HG02798 (cell line): Measurements from ENCODE around the gene SZRD1.
"Not testable (repeated sequence)": the region's sequence is repeated elsewhere in the genome, so short reads cannot be mapped to it uniquely, and the experiment has no call there.

Experiments
- ATAC-seq: cut with Tn5 transposase; IDR thresholded peaks from one replicate; pipeline ENCODE4 v1.9.1; 2021; ENCODE audit warnings: mild to moderate bottlenecking; ENCODE audit not compliant: unreplicated experiment, poor library complexity

Gene SZRD1, protein sequence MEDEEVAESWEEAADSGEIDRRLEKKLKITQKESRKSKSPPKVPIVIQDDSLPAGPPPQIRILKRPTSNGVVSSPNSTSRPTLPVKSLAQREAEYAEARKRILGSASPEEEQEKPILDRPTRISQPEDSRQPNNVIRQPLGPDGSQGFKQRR

GRCh38 chr1:16366722-16367257, at the start of gene SZRD1:
Gene SZRD1, plus strand, starts transcription at chr1:16367242. Its CDS starts 16 bp downstream, at chr1:16367258.
- ATAC-seq: peak; percentile 86

DNA sequence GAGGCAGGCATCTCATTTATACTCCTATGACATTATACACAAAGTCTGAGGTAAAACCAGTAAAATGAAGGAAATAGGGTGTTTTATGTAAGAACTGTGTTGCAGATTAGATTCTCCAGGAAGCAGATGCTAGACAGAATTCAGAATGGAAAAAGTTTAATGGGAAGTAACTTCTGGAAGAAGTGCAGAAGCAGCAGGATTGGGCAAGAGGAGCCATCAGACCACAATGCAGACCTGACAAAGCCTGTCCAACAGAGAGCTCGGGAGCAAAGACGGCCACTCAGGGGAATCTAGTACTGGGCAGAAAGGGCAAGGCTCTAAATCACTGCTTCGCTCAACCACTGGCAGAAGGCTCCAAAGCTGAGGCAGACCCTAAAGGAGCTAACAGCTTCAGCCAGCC, 48.5 kb upstream of the SZRD1 start:
- ATAC-seq: no peak

- no peak for ATAC-seq
These were observed 45.7 kb upstream of the SZRD1 start for GRCh38 chr1:16321176-16321867.

GRCh38 chr1:16324456-16324890, 42.6 kb upstream of the SZRD1 start:
- no peak for ATAC-seq

DNA sequence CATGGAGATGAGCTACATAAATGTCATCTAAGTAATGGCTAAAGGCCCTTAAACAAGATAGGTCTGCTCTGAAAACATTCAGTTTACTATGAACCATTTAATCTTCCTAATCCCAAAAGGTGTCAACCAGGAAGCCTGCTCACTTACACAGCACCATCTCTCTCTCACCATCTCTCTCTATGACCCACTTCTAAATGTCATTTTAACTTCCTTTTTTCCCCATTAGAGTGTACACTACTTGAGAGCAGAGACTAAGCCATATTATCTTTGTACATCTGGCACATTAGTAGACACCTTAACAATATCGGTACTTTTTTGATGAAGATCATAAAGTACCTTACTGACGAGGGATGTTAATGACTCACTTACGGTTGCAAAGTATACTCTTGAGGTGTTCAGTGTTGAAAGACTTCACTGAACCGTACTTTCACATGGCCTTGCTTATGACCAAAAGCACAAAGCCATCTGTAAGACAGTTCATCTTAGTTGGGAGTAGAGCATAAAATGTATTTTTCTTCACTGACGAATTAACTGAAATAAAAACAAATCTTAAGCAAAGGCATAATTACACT, 40.1 kb upstream of the SZRD1 start:
- no peak for ATAC-seq

- no peak for ATAC-seq
These were observed 32.2 kb upstream of the SZRD1 start for GRCh38 chr1:16334655-16335340.

GRCh38 chr1:16338961-16339360, 28.1 kb upstream of the SZRD1 start:
- no peak for ATAC-seq

- no peak for ATAC-seq
These were observed 26.4 kb upstream of the SZRD1 start for GRCh38 chr1:16340673-16341072.

GRCh38 chr1:16342331-16343062, 24.5 kb upstream of the SZRD1 start:
- no peak for ATAC-seq

DNA sequence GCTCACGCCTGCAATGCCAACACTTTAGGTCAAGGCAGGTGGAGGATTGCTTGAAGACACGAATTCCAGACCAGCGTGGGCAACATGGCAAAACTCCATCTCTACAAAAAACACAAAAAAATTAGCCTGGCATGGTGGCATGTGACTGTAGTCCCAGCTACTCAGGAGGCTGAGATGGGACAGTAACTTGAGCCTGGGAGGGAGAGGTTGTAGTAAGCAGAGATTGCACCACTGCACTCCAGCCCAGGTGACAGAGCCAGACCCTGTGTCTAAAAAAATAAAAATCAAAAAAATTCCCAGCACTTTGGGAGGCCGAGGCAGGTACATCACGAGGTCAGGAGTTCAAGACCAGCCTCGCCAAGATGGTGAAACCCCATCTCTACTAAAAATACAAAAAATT, 23.8 kb upstream of the SZRD1 start:
- not testable (repeated sequence) for ATAC-seq

DNA sequence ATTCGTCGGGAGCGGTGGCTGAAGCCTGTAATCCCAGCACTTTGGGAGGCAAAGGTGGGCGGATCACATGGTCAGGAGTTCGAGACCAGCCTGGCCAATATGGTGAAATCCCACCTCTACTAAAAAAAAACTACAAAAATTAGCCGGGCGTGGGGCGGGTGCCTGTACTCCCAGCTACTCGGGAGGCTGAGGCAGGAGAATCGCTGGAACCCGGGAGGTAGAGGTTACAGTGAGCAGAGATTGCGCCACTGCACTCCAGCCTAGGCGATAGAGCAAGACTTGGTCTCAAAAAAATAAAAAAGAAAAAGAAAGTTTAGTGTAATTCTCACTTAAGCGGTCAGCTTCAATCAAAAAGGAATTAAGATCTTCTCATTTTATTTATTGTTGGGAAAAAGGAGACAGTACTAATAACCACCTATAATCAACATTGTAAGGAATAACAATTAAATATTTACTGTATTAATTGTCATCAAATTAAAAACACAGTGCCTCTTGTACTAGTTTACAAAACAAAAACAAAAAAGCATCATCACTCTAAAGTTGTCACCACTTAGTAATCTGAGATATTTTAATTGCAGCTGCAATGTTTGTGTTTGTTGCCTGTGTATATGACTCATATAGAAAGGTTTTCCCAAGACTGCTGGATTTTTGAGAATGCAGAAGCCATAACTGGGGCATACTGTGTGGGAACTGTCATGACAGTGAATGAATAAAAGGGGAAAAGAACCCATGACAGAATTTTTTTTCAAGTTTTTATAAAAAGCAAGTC, 18.4 kb upstream of the SZRD1 start:
- ATAC-seq: no peak

DNA sequence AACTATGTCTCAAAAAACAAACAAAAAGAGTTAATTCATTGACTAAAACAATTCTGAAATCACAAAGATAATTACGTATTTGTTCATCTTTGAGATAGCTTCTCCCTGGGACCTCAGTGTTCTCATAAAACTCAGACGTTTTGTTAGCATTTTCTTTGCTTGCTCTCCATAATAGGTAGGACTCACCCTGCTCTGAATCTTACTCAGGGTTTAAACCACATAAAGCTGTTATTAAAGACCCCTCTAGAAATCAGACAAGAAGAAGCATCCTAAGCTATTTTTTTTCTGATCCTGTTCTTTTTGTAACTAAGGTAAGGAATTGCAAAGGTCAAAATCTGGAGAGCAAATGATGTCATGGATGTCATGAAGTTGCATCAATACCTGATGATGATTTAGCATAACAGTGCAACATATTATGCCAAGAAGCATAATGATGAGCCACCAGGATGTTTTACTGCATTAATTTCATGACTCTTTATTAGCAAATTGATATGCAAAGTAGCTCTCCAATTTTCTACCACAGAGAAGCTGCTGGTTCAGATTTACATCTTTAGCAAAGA, 17.1 kb upstream of the SZRD1 start:
- ATAC-seq: no peak

GRCh38 chr1:16351456-16351993, 15.5 kb upstream of the SZRD1 start:
- no peak for ATAC-seq

GRCh38 chr1:16351994-16352841, 14.8 kb upstream of the SZRD1 start, which contains the start of gene FBXO42:
Gene FBXO42, minus strand, starts transcription at chr1:16352480. Its CDS starts 37,062 bp downstream, at chr1:16315418.
- peak; percentile 95 for ATAC-seq

DNA sequence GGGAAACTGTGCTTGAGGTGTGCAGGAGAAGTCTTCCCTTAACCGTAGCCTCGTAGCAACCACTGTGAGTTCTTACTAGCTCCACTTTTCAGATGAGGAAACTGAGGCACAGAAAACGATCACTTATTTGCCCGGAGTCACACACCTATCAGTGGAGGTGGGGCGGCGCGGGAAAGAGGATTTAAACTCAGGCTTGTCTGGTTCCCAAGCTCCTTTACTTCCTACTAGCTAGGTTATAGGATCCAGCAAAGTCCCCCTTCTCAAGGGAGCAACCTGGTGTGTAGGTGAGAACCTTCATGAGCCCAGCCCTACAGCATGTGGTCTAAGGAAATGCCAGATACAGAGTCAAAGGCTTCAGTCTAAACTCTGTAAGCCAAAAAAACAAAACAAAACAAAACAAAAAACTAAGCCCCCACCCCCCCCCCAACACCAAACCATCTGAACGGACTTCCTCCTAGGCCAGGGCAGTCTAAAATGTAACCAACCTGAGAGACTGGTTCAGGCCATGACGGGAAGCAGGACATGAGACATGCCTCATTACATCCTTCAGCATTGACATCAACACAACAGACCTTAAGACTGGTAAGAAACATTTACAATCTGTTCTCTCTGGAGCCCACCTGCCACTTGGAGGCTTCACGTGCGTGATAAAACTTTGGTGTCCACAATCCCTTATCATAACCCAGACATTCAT, 14.1 kb upstream of the SZRD1 start:
- no peak for ATAC-seq

DNA sequence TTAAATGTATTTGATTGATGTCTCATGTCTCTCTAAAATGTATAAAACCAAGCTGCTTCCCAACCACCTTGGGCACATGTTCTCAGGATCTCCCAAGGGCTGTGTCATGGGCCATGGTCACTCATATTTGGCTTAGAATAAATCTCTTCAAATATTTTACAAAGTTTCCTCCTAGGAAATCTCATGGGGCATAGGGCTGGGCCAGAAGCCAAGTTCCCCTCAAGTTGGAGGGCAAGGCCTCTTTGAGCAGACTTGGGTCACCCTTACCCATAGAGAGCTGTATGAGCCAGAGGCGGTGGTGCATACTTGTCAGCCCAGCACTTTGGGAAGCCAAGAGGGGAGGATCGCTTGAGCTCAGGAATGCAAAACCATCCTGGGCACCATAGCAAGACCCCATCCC, 12.4 kb upstream of the SZRD1 start:
- ATAC-seq: no peak

- ATAC-seq: no peak
These were observed 10.2 kb upstream of the SZRD1 start for GRCh38 chr1:16356867-16357266.

- ATAC-seq: not testable (repeated sequence)
These were observed 1.9 kb upstream of the SZRD1 start for GRCh38 chr1:16365146-16365498.
